ENCODE data around the gene HSPA12B.

Gene HSPA12B

DNA sequence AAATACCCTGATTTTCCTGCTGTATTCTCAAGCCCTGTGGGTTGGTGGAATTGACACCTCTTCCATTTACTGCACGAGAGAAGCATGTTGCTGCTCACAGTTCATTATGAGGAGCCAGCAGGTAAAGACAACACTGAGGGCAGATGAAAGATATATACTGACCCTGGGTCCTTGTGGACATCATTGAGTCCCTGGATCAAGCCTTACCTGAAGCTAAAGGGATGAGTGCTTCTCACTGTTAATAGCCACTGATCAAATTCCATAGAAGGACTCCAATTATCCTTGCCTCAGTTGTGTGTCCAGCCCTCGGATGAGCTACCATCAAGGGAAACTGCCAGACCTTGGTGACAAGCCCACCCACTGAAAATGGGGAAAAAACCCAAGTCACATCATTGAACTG is 12.4 kb upstream of the HSPA12B start:
- TF ChIP-seq, protein P1, sequence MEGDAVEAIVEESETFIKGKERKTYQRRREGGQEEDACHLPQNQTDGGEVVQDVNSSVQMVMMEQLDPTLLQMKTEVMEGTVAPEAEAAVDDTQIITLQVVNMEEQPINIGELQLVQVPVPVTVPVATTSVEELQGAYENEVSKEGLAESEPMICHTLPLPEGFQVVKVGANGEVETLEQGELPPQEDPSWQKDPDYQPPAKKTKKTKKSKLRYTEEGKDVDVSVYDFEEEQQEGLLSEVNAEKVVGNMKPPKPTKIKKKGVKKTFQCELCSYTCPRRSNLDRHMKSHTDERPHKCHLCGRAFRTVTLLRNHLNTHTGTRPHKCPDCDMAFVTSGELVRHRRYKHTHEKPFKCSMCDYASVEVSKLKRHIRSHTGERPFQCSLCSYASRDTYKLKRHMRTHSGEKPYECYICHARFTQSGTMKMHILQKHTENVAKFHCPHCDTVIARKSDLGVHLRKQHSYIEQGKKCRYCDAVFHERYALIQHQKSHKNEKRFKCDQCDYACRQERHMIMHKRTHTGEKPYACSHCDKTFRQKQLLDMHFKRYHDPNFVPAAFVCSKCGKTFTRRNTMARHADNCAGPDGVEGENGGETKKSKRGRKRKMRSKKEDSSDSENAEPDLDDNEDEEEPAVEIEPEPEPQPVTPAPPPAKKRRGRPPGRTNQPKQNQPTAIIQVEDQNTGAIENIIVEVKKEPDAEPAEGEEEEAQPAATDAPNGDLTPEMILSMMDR (IDR thresholded peaks at IDR 0.05; ENCODE audit: borderline replicate concordance, insufficient read depth, low read depth, low read length): no peak

DNA sequence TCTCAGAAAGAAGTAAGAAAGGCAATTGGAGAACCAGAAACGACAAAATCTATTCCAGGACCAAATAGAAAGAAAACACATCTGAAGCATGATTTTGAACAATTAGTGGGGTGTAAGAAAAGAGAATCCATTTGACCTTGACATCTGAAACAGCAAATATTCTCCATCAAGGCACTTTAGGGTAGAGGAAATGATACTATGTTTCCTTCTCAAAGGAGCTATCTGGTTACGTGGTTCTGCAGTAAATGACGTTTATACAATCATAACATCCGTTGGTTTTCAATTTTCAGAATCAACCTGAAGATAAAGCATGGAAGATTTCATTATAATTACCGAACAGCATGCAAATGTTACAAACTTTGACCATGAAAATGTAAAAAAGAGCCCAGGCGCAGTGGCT is 11.9 kb upstream of the HSPA12B start:
- no peak overlapping the region for H3K4me3 ChIP-seq (ENCODE audit: low read depth, low read length)
- TF ChIP-seq, protein P1 (IDR thresholded peaks at IDR 0.05; ENCODE audit: borderline replicate concordance, insufficient read depth, low read depth, low read length): no peak

More for the DNA sequence above, 12.4 kb upstream of the HSPA12B start:
- no peak overlapping the region for H3K4me3 ChIP-seq (ENCODE audit: low read depth, low read length)

DNA sequence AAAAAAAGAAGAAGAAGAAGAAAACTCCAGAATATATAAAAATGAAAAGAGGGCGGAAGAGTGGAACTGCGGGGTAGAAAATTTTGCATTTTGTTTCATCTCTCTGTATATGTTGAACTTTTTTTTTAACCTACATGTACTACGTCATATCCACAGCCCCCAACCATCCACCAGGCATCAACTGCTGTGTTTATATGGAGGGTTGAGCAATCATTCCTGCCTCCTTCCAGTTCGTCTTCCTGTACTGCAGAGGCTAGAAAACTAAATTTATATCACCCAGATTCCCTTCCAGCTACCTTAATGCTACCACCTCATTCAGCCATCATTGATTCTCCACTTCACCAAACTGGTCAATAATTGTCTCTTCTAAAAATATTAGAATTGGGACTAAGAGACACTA is 10.6 kb upstream of the HSPA12B start:
- H3K4me3 ChIP-seq (ENCODE audit: low read depth, low read length): no peak overlapping the region

DNA sequence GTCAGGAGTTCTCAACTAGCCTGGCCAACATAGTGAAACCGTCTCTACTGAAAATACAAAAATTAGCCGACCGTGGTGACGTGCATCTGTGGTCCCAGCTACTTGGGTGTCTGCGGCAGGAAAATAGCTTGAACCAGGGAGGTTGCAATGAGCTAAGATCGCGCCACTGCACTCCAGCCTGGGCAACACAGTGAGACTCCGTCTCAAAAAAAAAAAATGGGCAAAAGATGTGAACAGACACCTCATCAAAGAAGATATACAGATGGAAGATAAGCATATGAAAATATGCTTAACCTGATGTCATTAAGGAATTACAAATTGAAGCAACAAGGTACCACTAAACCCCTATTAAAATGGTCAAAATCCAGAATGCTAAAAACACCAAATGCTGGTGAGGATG is 9.2 kb upstream of the HSPA12B start:
- H3K4me3 ChIP-seq (ENCODE audit: low read depth, low read length): no peak overlapping the region
- TF ChIP-seq, protein P1 (IDR thresholded peaks at IDR 0.05; ENCODE audit: borderline replicate concordance, insufficient read depth, low read depth, low read length): no peak

More for the DNA sequence above, 10.6 kb upstream of the HSPA12B start:
- TF ChIP-seq, protein P1 (IDR thresholded peaks at IDR 0.05; ENCODE audit: borderline replicate concordance, insufficient read depth, low read depth, low read length): no peak

DNA sequence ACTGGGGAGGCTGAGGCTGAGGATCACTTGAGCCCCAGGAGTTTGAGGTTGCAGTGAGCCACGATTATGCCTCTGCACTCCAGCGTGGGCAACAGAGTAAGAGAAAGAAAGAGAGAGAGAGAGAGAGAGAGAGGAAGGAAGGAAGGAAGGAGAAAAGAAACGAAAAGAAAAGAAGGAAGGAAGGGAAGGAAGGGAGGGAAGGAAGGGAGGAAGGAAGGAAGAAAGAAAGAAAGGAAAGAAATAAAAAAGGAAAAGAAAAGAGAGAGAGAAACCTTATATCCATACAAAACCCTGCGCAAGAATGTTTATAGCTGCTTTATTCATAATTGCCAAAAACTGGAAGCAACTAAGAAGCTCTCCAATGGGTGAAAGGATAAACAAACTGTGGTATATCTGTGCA is 8.1 kb upstream of the HSPA12B start:
- TF ChIP-seq, protein P1 (IDR thresholded peaks at IDR 0.05; ENCODE audit: borderline replicate concordance, insufficient read depth, low read depth, low read length): no peak
- no peak overlapping the region for H3K4me3 ChIP-seq (ENCODE audit: low read depth, low read length)

DNA sequence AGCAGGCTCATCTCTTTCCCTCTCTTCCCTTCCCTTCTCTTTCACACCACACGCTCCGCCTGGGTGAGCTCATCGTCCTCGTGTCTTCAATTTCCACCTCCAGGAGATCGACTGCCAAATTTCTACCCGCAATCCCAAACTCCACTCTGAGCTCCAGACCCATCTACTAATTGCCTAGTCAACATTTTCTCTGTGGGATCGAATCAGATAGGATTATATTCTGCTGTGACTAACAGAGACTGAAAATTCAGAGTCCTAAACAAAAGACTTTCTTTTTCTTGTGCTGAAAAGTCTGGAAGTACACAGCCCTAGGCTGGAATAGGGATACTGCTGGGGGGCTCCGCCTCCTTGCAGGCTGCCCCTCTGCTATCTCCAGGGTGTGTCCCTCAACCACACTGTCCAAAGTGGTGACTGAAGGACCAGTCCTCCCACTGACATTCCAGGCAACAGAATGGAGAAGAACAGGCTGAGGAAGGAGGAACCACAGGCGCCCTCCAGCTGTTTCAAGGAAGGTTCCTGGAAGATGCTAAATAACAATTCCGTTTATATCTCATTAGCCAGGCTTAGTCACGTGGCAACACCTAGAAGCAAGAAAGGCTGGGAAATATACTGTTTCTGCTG is 5.0 kb upstream of the HSPA12B start:
- TF ChIP-seq, protein P1 (IDR thresholded peaks at IDR 0.05; ENCODE audit: borderline replicate concordance, insufficient read depth, low read depth, low read length): no peak
- H3K4me3 ChIP-seq (ENCODE audit: low read depth, low read length): no peak overlapping the region

DNA sequence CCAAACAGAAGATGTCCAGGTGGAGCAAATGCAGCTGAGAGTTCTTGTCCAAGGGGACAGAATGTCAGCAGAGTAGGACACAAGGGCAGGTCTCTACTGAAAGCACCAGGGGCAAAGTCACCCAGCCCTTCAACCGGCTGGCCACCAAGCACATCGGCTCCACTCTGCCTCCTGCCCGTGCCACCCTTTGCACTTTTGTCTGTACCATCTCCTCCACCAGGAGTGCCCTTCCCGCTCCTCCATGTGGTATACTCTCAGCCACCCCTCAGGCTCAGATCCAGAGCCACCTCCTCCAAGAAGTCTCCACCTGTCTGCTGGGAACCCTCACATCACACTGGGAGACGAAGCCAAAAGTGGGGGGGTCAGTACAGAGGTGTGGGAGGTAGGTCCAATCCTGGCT is 4.1 kb upstream of the HSPA12B start:
- no peak overlapping the region for H3K4me3 ChIP-seq (ENCODE audit: low read depth, low read length)
- TF ChIP-seq, protein P1 (IDR thresholded peaks at IDR 0.05; ENCODE audit: borderline replicate concordance, insufficient read depth, low read depth, low read length): no peak

Measured in GM12875 (cell line).